Epithelial cell of prostate (primary cell): Measurements from ENCODE around the gene KCNJ12.
"Not testable (repeated sequence)": the region's sequence is repeated elsewhere in the genome, so short reads cannot be mapped to it uniquely, and the experiment has no call there.

ENCODE experiments used
- DNase-seq: peaks from one replicate; pipeline ENCODE4 v3.0.0-alpha.2; 2011; ENCODE audit warnings: low read depth, low spot score
- H3K27ac ChIP-seq: fragments of 450-650 bp; 2 replicates; pipeline ENCODE4 v1.5.1; 2017; ENCODE audit warnings: mild to moderate bottlenecking

Gene KCNJ12

DNA sequence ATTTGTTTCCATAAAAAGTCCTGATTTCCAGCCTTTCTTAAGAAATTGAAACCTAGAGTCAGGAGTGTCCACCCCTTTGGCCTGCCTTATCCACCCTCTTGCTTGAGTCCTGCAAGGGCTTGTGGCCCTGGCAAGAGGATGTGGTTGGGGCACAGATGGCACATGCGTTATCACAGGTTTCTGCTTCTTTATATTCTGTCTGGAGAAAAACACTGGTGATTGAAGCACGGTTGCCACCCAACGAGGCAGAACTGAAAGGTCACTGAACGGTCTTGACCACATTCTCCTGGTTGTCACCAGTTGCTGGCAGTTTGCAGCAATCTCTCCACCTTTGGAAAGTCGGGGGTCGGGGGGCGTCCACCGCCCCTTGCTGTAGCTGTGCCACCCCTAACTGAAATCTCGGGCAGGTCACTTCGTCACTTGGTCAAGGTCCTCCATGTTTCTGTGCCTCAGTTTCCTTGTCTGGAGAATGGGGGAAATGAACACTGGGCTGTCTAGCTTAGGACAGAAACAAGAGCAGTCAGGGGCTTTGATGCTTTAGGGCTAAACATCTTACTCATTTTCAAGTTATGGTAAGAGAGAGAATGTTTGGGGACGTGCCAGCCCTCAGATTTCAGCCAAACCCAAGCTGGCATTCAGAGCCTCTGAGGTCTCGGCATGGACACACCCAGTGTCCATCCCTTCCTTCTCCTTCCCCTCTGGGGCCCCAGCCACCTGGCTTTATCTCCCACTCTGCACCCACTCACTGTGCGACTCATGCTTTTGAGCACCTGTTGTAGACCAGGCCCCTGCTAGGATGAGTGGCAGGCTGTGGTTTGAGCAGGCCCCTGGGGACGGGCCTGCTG is 27.9 kb upstream of the KCNJ12 start:
- H3K27ac ChIP-seq, DNase-seq: not testable (repeated sequence)

DNA sequence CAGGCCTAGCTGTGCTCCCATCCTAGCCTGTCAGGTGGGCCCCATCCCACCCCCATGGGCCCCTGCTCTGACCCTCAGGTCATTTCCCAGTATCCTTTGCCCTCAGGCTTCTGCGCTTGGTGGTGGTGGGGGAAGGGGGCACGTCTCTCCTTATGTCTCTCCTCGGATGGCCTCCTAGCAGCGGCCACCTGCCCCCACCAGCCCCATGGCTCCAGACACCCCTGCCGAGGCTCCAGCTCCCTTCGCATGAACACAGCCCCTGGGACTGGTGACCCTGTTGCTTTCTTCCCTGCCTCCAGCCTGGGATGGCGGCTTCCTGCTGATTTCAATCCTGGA is 27.3 kb upstream of the KCNJ12 start:
- not testable (repeated sequence) for H3K27ac ChIP-seq

DNA sequence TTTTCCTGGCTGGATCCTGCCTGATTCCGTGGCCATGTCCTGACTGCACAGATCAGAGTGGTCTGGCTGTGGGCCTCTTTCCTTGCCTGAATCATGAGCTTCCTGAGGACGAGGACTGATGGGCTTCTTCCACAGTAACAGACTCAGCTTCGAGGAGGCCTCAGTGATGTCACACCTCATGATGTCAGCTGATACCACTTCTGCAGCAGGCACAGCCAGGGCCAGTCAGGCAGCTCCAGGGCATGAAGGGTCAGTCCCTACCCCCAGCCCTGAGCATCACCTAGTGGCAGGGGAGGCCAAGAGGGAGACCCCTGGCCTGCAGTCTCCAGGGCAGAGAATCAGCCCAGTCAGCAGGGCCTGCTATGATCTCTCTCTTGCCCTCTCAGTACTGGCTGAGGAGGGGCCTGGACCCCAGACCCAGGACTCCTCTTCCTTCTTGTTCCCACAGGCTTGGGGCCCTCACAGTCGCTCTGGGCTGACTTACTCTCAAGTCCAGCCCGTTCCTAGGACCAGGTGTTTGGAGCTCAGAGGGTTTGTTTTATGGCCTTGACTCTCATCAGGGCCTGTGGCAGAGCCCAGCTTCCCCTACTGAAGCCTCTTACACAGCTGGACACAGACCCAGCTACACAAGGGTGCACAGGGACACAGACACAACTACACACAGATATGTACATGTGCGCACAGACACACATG is 26.7 kb upstream of the KCNJ12 start:
- not testable (repeated sequence) for H3K27ac ChIP-seq

More for the DNA sequence above, 27.3 kb upstream of the KCNJ12 start:
- not testable (repeated sequence) for DNase-seq

DNA sequence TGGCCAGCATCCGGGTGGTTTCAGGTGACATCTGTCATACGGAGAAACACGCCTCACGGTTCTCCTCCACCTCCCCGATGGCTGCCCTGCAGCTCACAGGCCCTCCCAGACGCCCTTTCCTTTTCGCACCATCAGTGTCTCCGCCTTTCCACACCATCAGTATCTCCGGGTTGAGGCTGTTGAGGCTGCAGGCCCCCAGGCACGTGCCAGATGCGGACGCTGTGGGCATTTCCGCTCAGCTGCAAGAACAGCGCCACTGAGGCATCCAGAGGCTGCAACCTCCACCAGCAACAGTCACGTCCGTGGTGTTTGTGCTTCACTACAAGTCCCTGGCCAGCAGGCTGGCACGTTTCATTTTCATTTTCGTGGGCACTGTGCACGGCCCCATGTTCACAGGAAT is 25.7 kb upstream of the KCNJ12 start:
- DNase-seq, H3K27ac ChIP-seq: not testable (repeated sequence)

More for the DNA sequence above, 26.7 kb upstream of the KCNJ12 start:
- not testable (repeated sequence) for DNase-seq

DNA sequence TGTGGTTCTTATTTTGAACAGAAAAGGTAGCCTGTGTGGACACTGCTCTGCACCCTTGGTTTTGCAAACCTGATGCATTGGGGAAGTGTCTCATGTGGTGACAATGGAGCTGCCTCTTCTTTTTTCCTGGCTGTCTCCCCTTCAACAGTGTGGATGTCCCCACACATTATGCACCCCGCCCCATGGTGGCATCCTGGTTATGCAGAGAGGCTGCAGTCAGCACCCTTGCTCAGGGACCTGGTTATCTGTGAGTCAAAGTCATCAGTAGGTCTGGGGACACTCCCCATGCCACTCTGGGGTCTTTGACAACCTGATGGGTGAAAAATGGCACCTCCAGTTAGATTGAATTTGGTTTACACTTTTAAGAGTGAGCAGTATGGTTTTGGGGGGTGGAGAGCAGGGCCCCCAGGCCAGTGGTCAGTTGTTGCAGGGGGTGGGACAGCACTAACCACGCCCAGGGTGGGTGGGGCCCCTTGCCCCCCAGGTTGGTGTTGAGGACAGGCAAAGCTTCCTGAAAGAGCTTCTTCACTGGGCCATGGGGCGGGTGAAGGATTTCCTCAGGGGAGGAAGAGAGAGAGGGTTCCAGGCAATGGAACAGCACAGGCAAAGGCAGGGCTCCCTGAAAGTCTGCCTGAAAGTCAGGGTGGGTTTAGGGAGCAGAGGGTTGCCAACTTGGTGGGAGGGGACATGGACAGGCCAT is 24.6 kb upstream of the KCNJ12 start:
- no peak for DNase-seq
- no peak overlapping the region for H3K27ac ChIP-seq

DNA sequence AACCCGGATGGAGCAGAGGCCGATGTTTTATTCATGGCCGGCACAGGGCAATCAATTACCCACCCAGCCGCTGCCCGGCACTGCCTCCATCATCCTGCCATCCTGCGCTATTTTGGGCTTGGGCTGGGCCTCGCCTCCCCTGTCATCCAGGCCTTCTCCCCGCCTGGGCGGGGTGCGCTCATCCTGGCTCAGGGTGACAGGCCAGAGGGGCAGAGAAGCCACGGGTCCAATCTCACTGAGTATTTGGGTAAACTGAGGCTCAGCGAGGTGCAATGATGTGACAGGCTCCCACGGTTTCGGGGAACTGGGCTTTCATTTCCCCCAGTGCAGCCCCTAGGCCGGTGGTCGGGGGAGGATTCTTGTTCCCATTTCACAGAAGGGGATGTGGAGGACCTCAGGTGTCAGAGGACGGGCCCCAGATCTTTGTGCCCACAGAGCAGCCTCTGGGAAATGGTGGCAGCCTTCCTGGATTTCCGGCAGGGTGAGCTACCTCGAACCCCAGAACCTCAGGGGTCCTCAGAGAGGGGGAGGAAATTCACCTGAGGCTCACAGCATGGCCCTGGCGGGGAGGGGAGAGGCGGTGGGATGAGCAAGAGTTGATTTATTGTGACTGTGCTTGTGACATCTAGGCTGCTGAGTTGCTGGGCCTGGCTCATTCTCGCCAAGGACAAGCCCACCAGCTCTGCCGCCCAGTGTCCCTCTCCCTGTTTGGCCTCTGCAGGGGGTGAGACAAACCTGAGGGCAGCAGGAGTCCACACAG is 23.8 kb upstream of the KCNJ12 start:
- no peak overlapping the region for H3K27ac ChIP-seq
- DNase-seq = no peak

DNA sequence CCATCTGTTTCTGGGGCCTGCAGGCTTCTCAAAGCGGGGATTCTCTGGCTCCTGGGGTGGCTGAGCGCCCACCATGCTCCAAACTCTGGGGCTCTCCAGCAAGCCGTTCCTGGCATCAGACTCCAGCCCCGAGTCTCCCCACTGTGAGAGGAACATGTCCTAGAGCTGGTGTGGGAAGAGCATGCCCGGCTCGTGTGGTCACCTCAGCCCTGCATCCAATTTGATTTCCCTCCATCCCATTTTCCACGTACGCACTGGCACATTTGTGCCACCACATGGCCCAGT is 23.2 kb upstream of the KCNJ12 start:
- H3K27ac ChIP-seq = no peak overlapping the region
- DNase-seq = no peak

DNA sequence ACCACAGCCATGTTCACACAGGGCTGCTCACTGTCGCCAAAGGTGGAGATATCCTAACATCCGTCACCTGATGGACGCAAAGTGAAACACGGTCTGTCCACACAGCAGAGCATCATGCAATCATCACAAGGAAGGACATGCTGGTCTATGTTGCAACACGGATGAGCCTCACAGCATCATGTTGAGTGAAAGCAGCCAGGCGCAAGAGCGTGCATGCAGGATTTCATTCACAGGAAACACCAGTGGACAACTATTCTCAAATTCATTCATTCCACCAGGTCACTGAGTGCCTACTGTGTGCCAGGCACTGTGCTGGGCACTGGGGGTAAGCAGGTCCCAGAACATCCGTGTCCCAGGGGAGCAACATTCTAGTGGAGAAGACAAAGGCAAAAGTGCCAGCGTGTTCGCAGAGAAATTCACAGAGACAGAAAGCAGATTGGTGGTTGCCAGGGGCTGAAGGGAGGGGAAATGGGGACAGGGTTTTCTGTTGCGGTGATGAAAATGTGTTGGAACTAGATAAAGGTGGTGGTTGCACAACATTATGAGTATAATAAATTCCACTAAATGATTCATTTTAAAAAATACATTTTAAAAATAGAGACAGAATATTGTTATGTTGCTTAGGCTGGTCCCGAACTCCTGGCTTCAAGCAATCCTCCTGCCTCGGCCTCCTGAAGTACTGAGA is 22.7 kb upstream of the KCNJ12 start:
- H3K27ac ChIP-seq = no peak overlapping the region
- DNase-seq = no peak

DNA sequence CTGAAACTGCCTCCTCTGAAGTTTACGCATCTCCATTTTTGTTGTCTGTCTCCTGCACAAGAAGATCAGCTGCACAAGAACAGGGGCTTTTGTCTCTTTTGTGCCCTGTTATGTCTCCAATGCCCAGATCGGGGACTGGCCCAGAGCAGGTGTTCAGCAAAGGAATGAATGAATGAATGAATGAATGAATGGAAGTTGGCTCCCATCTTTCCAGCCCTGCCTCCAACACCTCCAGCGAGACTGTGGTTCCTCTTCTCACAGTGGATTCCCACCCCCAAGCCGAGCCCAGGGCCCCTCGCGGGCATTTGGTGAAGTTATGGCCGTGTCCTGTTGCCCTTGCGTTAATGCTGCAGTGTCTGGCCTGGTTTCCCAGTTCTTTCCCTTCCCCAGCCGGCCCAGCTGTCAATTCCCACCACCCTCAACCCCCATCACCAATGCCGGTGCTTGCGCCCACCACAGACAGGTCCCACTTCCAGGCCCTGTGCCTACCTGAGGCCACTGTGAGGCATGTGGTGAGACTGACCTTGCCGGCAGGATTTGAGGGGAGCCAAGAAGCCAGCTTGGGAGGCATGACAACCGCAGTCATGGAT is 21.3 kb upstream of the KCNJ12 start:
- no peak for DNase-seq
- H3K27ac ChIP-seq = no peak overlapping the region

DNA sequence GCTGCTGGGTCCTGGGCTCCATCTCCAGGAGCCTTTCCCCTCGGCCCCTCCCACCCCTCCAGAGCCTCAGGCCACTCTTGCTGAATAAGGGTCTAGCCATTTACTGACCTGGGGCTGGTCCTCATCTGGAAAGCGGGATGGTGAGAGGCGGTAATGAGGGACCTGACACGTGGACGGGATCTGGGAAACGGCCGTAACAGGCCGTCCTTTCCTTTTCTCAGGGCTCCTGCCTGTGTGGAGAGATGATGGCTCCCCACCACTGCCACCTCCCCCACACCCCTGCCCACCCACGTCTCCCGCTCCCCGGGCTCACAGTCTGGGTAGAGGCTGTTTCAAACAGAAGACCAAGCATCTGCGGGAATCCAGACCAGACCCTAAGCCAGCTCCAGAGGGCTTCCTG is 20.6 kb upstream of the KCNJ12 start:
- H3K27ac ChIP-seq = no peak overlapping the region
- DNase-seq = no peak

DNA sequence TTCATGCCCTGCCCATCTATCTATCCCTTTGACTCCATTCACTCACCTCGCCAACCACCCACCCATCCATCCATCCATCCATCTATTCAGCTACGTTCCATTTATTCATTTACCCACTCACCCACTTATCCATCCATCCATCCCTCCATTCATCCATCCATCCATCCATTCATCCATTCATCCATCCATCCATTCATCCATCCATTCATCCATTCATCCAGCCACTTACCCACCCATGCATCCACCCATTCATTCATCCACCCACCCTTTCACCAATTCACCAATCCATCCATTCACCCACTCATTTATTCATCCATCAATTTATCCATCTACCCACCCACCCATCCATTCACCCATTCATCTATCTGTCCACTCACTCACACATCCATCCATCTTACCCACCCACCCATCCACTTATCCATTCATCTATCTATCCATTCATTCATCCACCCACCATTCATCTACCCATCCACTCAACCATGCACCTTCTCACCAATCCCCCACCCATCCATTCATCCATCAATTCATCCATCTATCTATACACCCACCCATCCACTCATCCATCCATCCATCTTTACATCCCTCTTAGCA is 19.5 kb upstream of the KCNJ12 start:
- DNase-seq = no peak
- H3K27ac ChIP-seq = no peak overlapping the region

DNA sequence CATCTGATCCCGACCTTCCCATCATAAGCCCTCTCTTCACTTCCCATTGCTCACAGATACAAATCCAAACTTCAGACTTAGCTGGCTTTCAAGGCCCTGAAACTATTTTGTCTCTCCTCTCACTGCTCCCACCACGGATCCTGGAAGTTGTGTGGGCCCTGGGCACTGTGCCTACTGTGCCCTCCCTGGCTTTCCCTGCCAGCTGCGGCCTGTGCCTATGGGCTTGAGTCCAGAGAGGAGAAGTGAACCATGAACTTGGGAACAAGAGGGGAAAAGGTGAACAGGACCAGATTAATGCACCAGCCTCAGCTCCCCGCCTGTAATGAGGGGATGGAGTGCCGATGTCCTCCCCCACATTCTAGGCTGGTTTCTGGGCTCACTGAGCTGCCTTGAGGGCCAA is 18.9 kb upstream of the KCNJ12 start:
- H3K27ac ChIP-seq = no peak overlapping the region
- no peak for DNase-seq

DNA sequence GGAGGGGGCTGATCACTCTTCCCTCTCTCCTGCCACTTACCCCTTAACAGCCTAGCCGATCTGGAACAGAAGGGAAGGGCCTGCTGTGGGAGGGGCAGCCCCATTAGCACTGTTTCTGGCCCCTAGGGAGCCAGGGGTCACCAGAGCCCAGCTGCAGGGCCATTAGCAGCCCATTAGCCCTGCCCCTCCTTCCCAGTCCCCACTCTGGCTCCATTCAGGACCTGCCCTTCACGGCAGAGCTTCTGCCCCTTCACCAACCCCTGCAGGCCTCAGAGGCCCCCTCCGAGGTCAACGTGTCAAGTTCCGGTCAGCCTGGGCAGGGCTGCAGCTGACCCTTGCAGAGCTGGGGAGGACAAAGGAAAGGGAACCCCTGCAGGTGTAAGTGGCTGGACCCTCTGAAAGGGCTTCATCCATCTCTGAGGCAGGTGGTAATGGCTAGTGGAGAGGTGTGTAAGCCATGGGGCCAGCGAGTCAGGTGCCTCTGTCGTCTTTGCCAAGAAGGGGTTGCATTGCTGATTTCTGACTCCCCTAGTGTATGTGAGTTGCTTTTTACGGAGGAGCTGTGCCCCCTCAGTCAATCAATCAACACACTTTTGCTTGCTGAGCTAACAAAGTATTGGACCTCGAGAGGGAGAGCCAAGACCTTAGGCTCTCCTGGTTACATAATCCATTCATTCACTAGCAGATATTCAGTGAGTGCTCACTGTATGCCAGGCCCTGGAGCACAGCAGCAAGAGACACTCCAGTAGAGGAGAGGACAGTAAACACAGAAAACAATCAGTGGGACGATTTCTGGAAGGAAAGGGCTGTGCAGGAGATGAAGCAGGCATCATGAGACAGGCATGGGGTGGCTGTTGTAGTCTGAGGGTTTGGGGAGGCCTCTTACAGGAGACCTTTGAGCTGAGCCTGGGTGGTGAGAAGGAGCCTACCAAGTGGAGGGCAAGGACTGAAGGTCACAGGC is 18.2 kb upstream of the KCNJ12 start:
- H3K27ac ChIP-seq = no peak overlapping the region
- no peak for DNase-seq

DNA sequence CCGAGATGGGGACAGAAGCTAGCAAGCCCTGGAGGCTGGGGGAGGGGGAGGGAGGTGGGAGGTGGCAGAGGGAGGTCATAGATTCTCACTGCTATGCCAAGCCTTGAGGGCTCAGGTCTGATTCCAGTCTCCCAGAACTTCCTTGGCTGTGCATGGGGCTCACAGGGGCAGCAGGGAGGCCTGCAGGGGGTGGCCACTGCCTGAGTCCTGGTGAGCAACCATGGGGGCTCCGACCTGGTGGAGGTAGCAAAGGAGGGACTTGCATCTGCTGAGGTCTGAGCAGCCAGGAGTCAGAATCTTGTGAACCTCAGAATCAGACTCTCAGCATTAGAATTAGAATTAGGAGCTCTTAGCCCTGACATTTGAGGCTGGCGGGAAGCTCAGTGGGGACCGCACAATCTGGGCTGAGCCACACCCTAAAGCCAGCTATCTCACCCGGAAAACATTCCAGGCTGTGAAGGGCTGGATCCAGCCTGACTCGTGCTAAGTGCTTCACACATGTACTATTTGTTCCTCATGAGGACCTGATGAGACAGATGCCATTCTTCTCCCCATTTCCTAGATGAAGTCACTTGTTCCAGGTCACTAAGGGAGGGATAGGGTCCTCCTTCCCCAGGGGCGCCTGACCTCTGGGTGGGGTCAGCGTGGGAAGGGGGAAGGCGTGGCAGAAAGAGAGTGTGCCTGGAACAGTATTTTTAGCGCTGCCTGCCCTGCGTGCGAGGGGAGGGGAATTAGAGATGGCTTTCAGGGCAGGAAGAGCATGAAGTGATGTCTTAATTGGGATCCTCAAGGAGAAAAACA is 17.3 kb upstream of the KCNJ12 start:
- H3K27ac ChIP-seq = no peak overlapping the region
- DNase-seq = no peak

DNA sequence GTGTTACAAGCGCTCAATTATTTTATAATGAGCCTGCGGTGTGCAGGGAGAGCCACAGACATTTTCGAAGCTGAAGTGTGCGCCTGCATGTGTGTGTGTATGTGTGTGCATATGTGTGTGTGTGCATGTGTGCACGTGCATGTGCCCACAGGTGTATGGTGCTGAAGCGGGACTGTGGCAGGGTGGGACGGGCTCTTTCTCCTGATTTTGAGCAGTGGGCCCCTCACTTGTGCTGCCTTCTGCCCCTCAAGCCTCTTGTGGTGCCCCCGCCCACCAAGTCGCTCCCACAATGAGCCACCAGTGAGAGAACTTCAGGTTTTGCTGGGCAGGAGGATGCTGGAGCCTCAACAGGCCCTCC is 16.7 kb upstream of the KCNJ12 start:
- no peak overlapping the region for H3K27ac ChIP-seq
- DNase-seq = no peak

DNA sequence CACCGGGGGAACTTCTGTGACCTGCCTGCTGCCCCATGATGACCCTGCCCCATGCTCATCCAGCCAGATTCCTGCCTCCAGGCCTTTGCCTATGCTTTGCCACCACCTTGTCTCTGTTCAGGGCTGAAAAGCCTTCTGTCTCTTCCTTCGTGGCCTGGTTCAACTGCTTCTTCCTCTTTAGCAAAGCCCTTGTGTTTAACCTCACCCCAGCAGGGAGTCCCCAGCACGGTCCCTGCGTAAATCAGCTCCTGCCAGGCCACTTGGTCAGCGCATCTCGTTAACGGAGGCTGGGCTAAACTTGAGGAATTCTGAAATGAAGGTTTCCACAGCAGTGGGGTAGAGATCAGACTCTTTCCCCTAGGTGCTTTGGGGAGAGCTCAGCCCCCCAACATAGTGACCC is 16.1 kb upstream of the KCNJ12 start:
- no peak overlapping the region for H3K27ac ChIP-seq
- no peak for DNase-seq

DNA sequence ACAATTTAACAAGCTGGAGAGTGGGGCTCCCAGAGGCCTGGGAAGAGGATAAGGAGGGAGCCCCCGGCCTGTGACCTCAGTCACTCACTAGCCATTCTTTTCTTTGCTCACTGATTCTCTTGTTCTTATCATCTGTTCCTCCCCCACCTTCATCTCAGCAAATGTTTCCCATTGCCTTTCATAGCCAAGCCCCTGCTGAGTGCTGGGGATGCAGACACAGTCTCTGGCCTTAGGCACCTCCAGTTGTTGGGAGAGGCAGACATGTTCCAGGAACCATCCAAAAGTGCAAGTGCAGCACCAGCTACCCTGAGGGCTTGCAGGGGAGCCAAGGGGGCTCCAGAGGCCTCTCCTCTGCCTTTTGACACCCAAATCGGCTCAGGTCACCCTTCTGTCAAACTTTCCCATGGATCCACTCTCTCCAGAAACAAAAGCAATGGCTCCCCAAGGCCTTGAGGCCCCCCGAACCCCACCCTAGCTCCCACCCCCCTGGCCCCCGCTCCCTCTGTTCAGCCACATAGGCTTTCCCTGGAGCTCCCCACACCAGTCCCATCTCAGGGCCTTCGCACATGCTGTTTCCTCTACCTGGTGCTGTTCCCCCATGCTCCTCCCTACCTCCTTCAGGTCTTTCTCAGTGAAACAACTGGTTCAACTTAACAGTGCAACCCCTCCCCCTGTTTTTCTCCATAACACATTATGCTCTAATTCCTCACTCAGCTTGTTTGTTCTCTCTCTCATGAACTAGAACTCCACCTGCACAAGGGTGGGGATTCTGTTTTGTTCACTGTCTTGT is 14.9 kb upstream of the KCNJ12 start:
- no peak for DNase-seq

More for the DNA sequence above, 14.9 kb upstream of the KCNJ12 start:
- H3K27ac ChIP-seq = no peak overlapping the region
